HepG2 (cell line): ENCODE measurements around the gene APOBEC3C. TPM values are rescaled to one million over a fixed set of nuclear protein-coding genes. Genes with fewer than 3 reads are reported as not detected.

ENCODE experiments used
- ATF1 ChIP-seq: IDR thresholded peaks from 2 replicates; pipeline ENCODE4 v1.6.1; 2016; ENCODE audit warnings: mild to moderate bottlenecking, control low read depth
- ATF7-NPFF ChIP-seq: sonication (generic); formaldehyde crosslinking; IDR thresholded peaks from 2 replicates; pipeline ENCODE4 v1.8.1; 2023; ENCODE audit warnings: mild to moderate bottlenecking, low read depth, missing genetic modification reagents, moderate library complexity
- DMAP1 ChIP-seq: IDR thresholded peaks from 2 replicates; pipeline ENCODE4 v1.6.1; 2016
- E2F5 ChIP-seq: sonication (generic); formaldehyde crosslinking; conservative IDR thresholded peaks from 2 replicates; pipeline ENCODE4 v1.4.0; 2020; ENCODE audit warnings: missing genetic modification reagents
- ESRRA ChIP-seq: sonication (generic); formaldehyde crosslinking; IDR thresholded peaks from 2 replicates; pipeline ENCODE4 v1.5.1; 2020; ENCODE audit warnings: mild to moderate bottlenecking, low read depth, missing genetic modification reagents
- FOXO4 ChIP-seq: sonication (generic); formaldehyde crosslinking; conservative IDR thresholded peaks from 2 replicates; pipeline ENCODE4 v1.8.1; 2023; ENCODE audit warnings: missing genetic modification reagents
- GABPB1 ChIP-seq: IDR thresholded peaks from 2 replicates; pipeline ENCODE4 v1.6.1; 2016; ENCODE audit warnings: mild to moderate bottlenecking, missing genetic modification reagents, moderate library complexity, missing compliant biosample characterization
- HMGXB4 ChIP-seq, 2 experiments: sonication (generic) in 1 of 2; formaldehyde crosslinking in 1 of 2; IDR thresholded peaks; 2 replicates each; pipeline versions ENCODE4 v1.4.0 to v1.6.1; 2018 to 2020; ENCODE audit warnings: missing genetic modification reagents in 2 of 2, borderline replicate concordance in 1 of 2, low read depth in 1 of 2, mild to moderate bottlenecking in 1 of 2, missing biosample characterization in 1 of 2
- MAX ChIP-seq: IDR thresholded peaks from 2 replicates; pipeline ENCODE4 v1.6.1; 2012; ENCODE audit warnings: inconsistent platforms
- SIN3A ChIP-seq: IDR thresholded peaks from 2 replicates; pipeline ENCODE4 v1.6.1; 2011; ENCODE audit warnings: low read depth, mild to moderate bottlenecking, control low read depth, low read length, borderline replicate concordance
- SMAD1 ChIP-seq: sonication (generic); formaldehyde crosslinking; IDR thresholded peaks from 2 replicates; pipeline ENCODE4 v1.4.0; 2020; ENCODE audit warnings: missing genetic modification reagents, low read depth, mild to moderate bottlenecking, borderline replicate concordance
- SMYD3 ChIP-seq: sonication (generic); formaldehyde crosslinking; IDR thresholded peaks from 2 replicates; pipeline ENCODE4 v1.8.1; 2023; ENCODE audit warnings: mild to moderate bottlenecking, missing genetic modification reagents
- SRSF4 ChIP-seq: fragments of 200-400 bp; formaldehyde crosslinking; IDR thresholded peaks from one replicate; pipeline ENCODE4 v1.6.1; 2018; ENCODE audit warnings: mild to moderate bottlenecking, low read depth, low read length, moderate library complexity; ENCODE audit not compliant: poor library complexity, severe bottlenecking
- TFDP2 ChIP-seq: sonication (generic); formaldehyde crosslinking; IDR thresholded peaks from 2 replicates; pipeline ENCODE4 v1.4.0; 2020; ENCODE audit warnings: missing genetic modification reagents
- ZBTB38 ChIP-seq: sonication (generic); formaldehyde crosslinking; IDR thresholded peaks from 2 replicates; pipeline ENCODE4 v1.5.1; 2020; ENCODE audit warnings: mild to moderate bottlenecking, missing genetic modification reagents
- ZNF362 ChIP-seq: sonication (generic); formaldehyde crosslinking; IDR thresholded peaks from 2 replicates; pipeline ENCODE4 v1.4.0; 2020; ENCODE audit warnings: missing genetic modification reagents, mild to moderate bottlenecking, borderline replicate concordance
- ZNF574 ChIP-seq: sonication (generic); formaldehyde crosslinking; IDR thresholded peaks from 2 replicates; pipeline ENCODE4 v1.4.0; 2020; ENCODE audit warnings: missing genetic modification reagents
- polyA plus RNA-seq, 8 experiments: library from polyadenylated mRNA; depleted of rRNA in 3 of 8; stranded (reverse) in 7 of 8; unstranded in 1 of 8; fragments of >200 nt; fragmentation: Illumina TruSeq in 4 of 8; extraction: Trizol in 4 of 8; gene quantifications; 2 replicates each; pipeline versions ENCODE4 v1.2.1 to v1.2.3, GENCODE V29; 2011 to 2016; ENCODE audit warnings: low read depth in 4 of 8, missing spikeins in 1 of 8, mixed read lengths in 1 of 8; ENCODE audit not compliant: insufficient read depth in 1 of 8
- total RNA-seq, 5 experiments: library from RNA; depleted of rRNA; stranded (reverse); fragments of >200 nt; fragmentation: Illumina TruSeq; extraction: Trizol; gene quantifications; 2 replicates each; pipeline ENCODE4 v1.2.3, GENCODE V29; 2016; ENCODE audit warnings: low read depth in 1 of 5

Gene APOBEC3C
- total and polyA plus RNA-seq, 2 of the 13 experiments (the other 11 are each of a cell fraction or from before 2014, with no cell fraction given), result 8.9 to 27.6 TPM

GRCh38 chr22:38981992-38982927 lies 31.8 kb upstream of the APOBEC3C start, which contains the start of gene APOBEC3B (continued):
- no peak for TF ChIP-seq ZNF574 (CRISPR knock-in tag)
- TF ChIP-seq DMAP1 (CRISPR knock-in tag), result peak; percentile 46; the same call in 1 of the 2 replicates
- TF ChIP-seq HMGXB4 (CRISPR knock-in tag; IDR thresholded peaks at IDR 0.05; ENCODE audit: borderline replicate concordance in 1 of 2, low read depth in 1 of 2), result peak in 1 of 2 experiments; percentile 71; a peak in 2 of 4 replicates
- 0 out of 2 replicates have a peak, but pooled peaks have one; percentile 80 for TF ChIP-seq FOXO4
- TF ChIP-seq MAX, result 0 out of 2 replicates have a peak, but pooled peaks have one; percentile 19
- 0 out of 2 replicates have a peak, but pooled peaks have one; percentile 62 for TF ChIP-seq SMAD1 (CRISPR knock-in tag)
- peak; percentile 91 for TF ChIP-seq TFDP2
- no peak for TF ChIP-seq ATF1 (CRISPR knock-in tag)
- peak; percentile 15; the same call in 1 of the 2 replicates for TF ChIP-seq ZBTB38 (CRISPR knock-in tag)
- peak; percentile 55; the same call in 1 of the 2 replicates for TF ChIP-seq ZNF362 (CRISPR knock-in tag)
- no peak for TF ChIP-seq SRSF4
- TF ChIP-seq SIN3A, result peak; percentile 82; the same call in 1 of the 2 replicates
- TF ChIP-seq E2F5 (CRISPR knock-in tag), result peak; percentile 39; the same call in 1 of the 2 replicates
- 0 out of 2 replicates have a peak, but pooled peaks have one; percentile 32 for TF ChIP-seq ATF7-NPFF (CRISPR knock-in tag)
- TF ChIP-seq SMYD3 (CRISPR knock-in tag), result no peak
- TF ChIP-seq GABPB1 (CRISPR knock-in tag), result peak; percentile 82
- TF ChIP-seq ESRRA (CRISPR knock-in tag), result no peak
